Neural cell (in vitro differentiated cells): Measurements from ENCODE around the gene ISY1. TPM values are rescaled to one million over a fixed set of nuclear protein-coding genes. Genes with fewer than 3 reads are reported as not detected.
"Not testable (repeated sequence)": the region's sequence is repeated elsewhere in the genome, so short reads cannot be mapped to it uniquely, and the experiment has no call there.

ENCODE experiments used
- H2AFZ ChIP-seq: fragments of 200-600, 300-800 bp; sonication (generic), shearing (Covaris generic); 2 replicates; pipeline ENCODE4 v1.6.0; 2014; ENCODE audit warnings: low read depth, mild to moderate bottlenecking, antibody characterized with exemption, low read length, moderate library complexity
- H3F3A ChIP-seq: fragments of 200-600 bp; shearing (Covaris generic); 2 replicates; pipeline ENCODE4 v1.6.1; 2016; ENCODE audit warnings: mild to moderate bottlenecking, moderate library complexity, mixed read lengths, antibody characterized with exemption, low read length; ENCODE audit not compliant: insufficient read depth, poor library complexity, severe bottlenecking
- H3K27ac ChIP-seq: fragments of 200-600, 300-800 bp; sonication (generic), shearing (Covaris generic); 2 replicates; pipeline ENCODE4 v1.5.1; 2014; ENCODE audit warnings: mild to moderate bottlenecking, low read length, moderate library complexity
- H3K27me3 ChIP-seq: fragments of 300-800, 200-600 bp; sonication (generic), shearing (Covaris generic); 2 replicates; pipeline ENCODE4 v1.6.0; 2014; ENCODE audit warnings: mild to moderate bottlenecking, low read depth, low read length, moderate library complexity; ENCODE audit not compliant: insufficient read depth
- H3K36me3 ChIP-seq: fragments of 300-800, 200-600 bp; sonication (generic), shearing (Covaris generic); 2 replicates; pipeline ENCODE4 v1.5.1; 2014; ENCODE audit warnings: mild to moderate bottlenecking, antibody characterized with exemption, low read length, moderate library complexity; ENCODE audit not compliant: insufficient read depth
- H3K4me2 ChIP-seq: fragments of 300-800, 200-600 bp; sonication (generic), shearing (Covaris generic); 2 replicates; pipeline ENCODE4 v1.6.0; 2014; ENCODE audit warnings: mild to moderate bottlenecking, low read length
- H3K4me3 ChIP-seq: fragments of 300-800, 200-600 bp; sonication (generic), shearing (Covaris generic); 2 replicates; pipeline ENCODE4 v1.5.1; 2014; ENCODE audit warnings: mild to moderate bottlenecking, low read length, moderate library complexity
- H3K79me2 ChIP-seq: fragments of 200-600 bp; shearing (Covaris generic); replicated peaks from 2 replicates; pipeline ENCODE4 v1.6.0; 2014; ENCODE audit warnings: mild to moderate bottlenecking, low read length, moderate library complexity; ENCODE audit not compliant: insufficient read depth
- H3K9ac ChIP-seq: fragments of 300-800, 200-600 bp; sonication (generic), shearing (Covaris generic); 2 replicates; pipeline ENCODE4 v1.6.1; 2016; ENCODE audit warnings: mild to moderate bottlenecking, low read length, mixed read lengths
- H3K9me2 ChIP-seq: fragments of 200-600 bp; shearing (Covaris generic); 2 replicates; pipeline ENCODE4 v1.6.1; 2016; ENCODE audit warnings: mild to moderate bottlenecking, low read length, mixed read lengths; ENCODE audit not compliant: insufficient read depth
- H3K9me3 ChIP-seq: fragments of 200-600, 300-800 bp; sonication (generic), shearing (Covaris generic); 2 replicates; pipeline ENCODE4 v1.6.1; 2016; ENCODE audit warnings: mild to moderate bottlenecking, mixed run types, low read length, moderate library complexity, mixed read lengths
- H4K20me1 ChIP-seq: fragments of 200-600 bp; shearing (Covaris generic); 2 replicates; pipeline ENCODE4 v1.6.1; 2016; ENCODE audit warnings: mild to moderate bottlenecking, mixed run types; ENCODE audit not compliant: insufficient read depth
- CTCF ChIP-seq: fragments of 450-650 bp; IDR thresholded peaks from 2 replicates; pipeline ENCODE4 v1.5.1; 2014; ENCODE audit warnings: antibody characterized with exemption, mild to moderate bottlenecking, moderate library complexity; ENCODE audit not compliant: poor library complexity, severe bottlenecking
- EP300 ChIP-seq: fragments of 450-650 bp; conservative IDR thresholded peaks from 2 replicates; pipeline ENCODE4 v1.6.1; 2014; ENCODE audit warnings: antibody characterized with exemption, mild to moderate bottlenecking, moderate library complexity; ENCODE audit not compliant: poor library complexity, severe bottlenecking
- EZH2 ChIP-seq: fragments of 200-600, 300-800 bp; shearing (Covaris generic), sonication (generic); IDR thresholded peaks from 2 replicates; pipeline ENCODE4 v1.6.1; 2014; ENCODE audit warnings: antibody characterized with exemption, low read length, borderline replicate concordance, mild to moderate bottlenecking; ENCODE audit not compliant: insufficient read depth, poor library complexity, severe bottlenecking
- MXI1 ChIP-seq: fragments of 450-650 bp; conservative IDR thresholded peaks from 2 replicates; pipeline ENCODE4 v1.6.1; 2014; ENCODE audit warnings: antibody characterized with exemption, mild to moderate bottlenecking; ENCODE audit not compliant: poor library complexity, severe bottlenecking
- POLR2AphosphoS5 ChIP-seq: IDR thresholded peaks from 2 replicates; pipeline ENCODE4 v1.6.1; 2012
- RAD21 ChIP-seq: fragments of 450-650 bp; conservative IDR thresholded peaks from 2 replicates; pipeline ENCODE4 v1.6.1; 2014; ENCODE audit warnings: antibody characterized with exemption, mild to moderate bottlenecking, moderate library complexity
- REST ChIP-seq: IDR thresholded peaks from 2 replicates; pipeline ENCODE4 v1.6.1; 2012; ENCODE audit warnings: borderline replicate concordance
- SMC3 ChIP-seq: fragments of 450-650 bp; conservative IDR thresholded peaks from 2 replicates; pipeline ENCODE4 v1.6.1; 2014; ENCODE audit warnings: antibody characterized with exemption, mild to moderate bottlenecking, moderate library complexity; ENCODE audit not compliant: poor library complexity
- TAF1 ChIP-seq: IDR thresholded peaks from 2 replicates; pipeline ENCODE4 v1.6.1; 2012; ENCODE audit warnings: low read depth
- polyA plus RNA-seq: library from polyadenylated mRNA; depleted of rRNA; stranded (reverse); fragments of >200 nt; gene quantifications from 2 replicates; pipeline ENCODE4 v1.2.3, GENCODE V29; 2014

ISY1 gene
- polyA plus RNA-seq, 1 donor from 2014 or later, result 23.3 TPM

GRCh38 chr3:129139911-129140310 lies 21.0 kb downstream of the ISY1 start:
- H3K9ac ChIP-seq, result no peak overlapping the region
- no peaks in the 10 kb centered on the region for H3F3A ChIP-seq
- no peaks in the 10 kb centered on the region for H4K20me1 ChIP-seq
- no peaks in the 10 kb centered on the region for H3K36me3 ChIP-seq
- H3K4me3 ChIP-seq, result no peak overlapping the region
- no peaks in the 10 kb centered on the region for H3K79me2 ChIP-seq
- no peak overlapping the region for H3K27ac ChIP-seq
- no peaks in the 10 kb centered on the region for H3K9me3 ChIP-seq
- TF ChIP-seq TAF1 (no peak), RAD21 (no peak), POLR2AphosphoS5 (no peak), REST (no peak), EZH2 (no peak), MXI1 (no peak), SMC3 (no peak), CTCF (no peak), EP300 (no peak)
- no peaks in the 10 kb centered on the region for H3K27me3 ChIP-seq
- H3K4me2 ChIP-seq, result no peak overlapping the region
- no peaks in the 10 kb centered on the region for H3K9me2 ChIP-seq
- no peak overlapping the region for H2AFZ ChIP-seq

GRCh38 chr3:129136275-129136674 lies 24.6 kb downstream of the ISY1 start:
- H3K79me2 ChIP-seq, result not testable (repeated sequence)

More at GRCh38 chr3:129136275-129136674, 24.6 kb downstream of the ISY1 start:
- not testable (repeated sequence) for H3K27ac ChIP-seq, H3K27me3 ChIP-seq, H3K36me3 ChIP-seq, H2AFZ ChIP-seq, H3K9ac ChIP-seq, H3K9me2 ChIP-seq, H3K4me2 ChIP-seq, H4K20me1 ChIP-seq, H3K4me3 ChIP-seq, H3F3A ChIP-seq, H3K9me3 ChIP-seq
